ENCODE results near the gene CHIC1. TPM values are rescaled to one million over a fixed set of nuclear protein-coding genes. Genes with fewer than 3 reads are reported as not detected.

CHIC1 gene
- total and polyA plus RNA-seq, 10 of the 15 experiments (the other 5 are each of a cell fraction or from before 2014, with no cell fraction given) = 0.72 to 7.6 (median 3.8) TPM

DNA sequence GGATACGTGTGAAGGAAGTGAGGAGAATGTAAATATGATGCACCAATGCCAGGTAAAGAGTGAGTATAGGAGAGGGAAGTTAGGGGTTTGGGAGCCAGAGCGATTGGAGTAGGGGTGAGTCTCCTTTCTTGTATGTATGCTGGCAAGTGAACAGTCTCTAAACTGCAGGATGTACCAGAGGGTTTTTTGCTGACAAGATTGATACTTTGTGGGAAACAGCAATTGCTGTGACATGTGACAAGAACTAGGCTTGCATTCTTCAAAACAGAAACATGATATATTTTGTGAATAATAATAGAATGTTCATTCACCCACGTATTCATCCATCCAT lies 706 bp downstream of the CHIC1 start:
- CTCF ChIA-PET = no interaction called here
- H3K79me2 ChIP-seq (ENCODE audit: control insufficient read depth, insufficient read depth, low read length) = peaks cover 5% of the 10 kb centered on the region
- POLR2A ChIA-PET = no interaction called here
- H3K4me1 ChIP-seq (ENCODE audit: control insufficient read depth, insufficient read depth, low read length) = no peaks in the 10 kb centered on the region
- in situ Hi-C loops (cut with MboI) = no loop called here
- peak overlapping the region; percentile 63 for H3K4me3 ChIP-seq
- WGBS (ENCODE audit: insufficient coverage, insufficient replicate concordance, low lambda C conversion rate, missing lambda C conversion rate) = 16% methylated on average over 3 of the region's 3 CpGs
- SMC1A ChIA-PET (ENCODE audit: uncharacterized antibody, unreplicated experiment) = interaction anchor here (0.9 kb wide), 1 partner anchor 17 kb away, joined by 3 read pairs; no protein-coding TSS in a partner anchor
- no peaks in the 10 kb centered on the region for H3K36me3 ChIP-seq (ENCODE audit: control insufficient read depth in 2 of 2, insufficient read depth in 2 of 2, low read length in 1 of 2)
- no peaks in the 10 kb centered on the region for H4K20me1 ChIP-seq (ENCODE audit: control insufficient read depth, insufficient read depth)
- TF ChIP-seq ZNF207 (IDR thresholded peaks at IDR 0.05; ENCODE audit: borderline replicate concordance) (no peak), SUZ12 (IDR thresholded peaks at IDR 0.05; ENCODE audit: unreplicated experiment) (no peak), RBBP5 (conservative IDR thresholded peaks at IDR 0.05) (no peak), ATF7 (IDR thresholded peaks at IDR 0.05; ENCODE audit: low read depth) (no peak), FOXK2 (IDR thresholded peaks at IDR 0.05) (no peak), ZNF217 (IDR thresholded peaks at IDR 0.05) (no peak), TBL1XR1 (IDR thresholded peaks at IDR 0.05; ENCODE audit: low read depth, low read length) (no peak), RUNX3 (IDR thresholded peaks at IDR 0.05; ENCODE audit: low read length) (no peak), TCF3 (IDR thresholded peaks at IDR 0.05; ENCODE audit: borderline replicate concordance, insufficient read depth, low read depth, low read length) (no peak), RELA (IDR thresholded peaks at IDR 0.05; ENCODE audit: borderline replicate concordance, partially characterized antibody) (no peak), BCL11A (IDR thresholded peaks at IDR 0.05; ENCODE audit: low read depth, low read length) (no peak), CBX3 (IDR thresholded peaks at IDR 0.05; ENCODE audit: borderline replicate concordance, low read depth) (no peak)
- TF ChIP-seq, protein P1, sequence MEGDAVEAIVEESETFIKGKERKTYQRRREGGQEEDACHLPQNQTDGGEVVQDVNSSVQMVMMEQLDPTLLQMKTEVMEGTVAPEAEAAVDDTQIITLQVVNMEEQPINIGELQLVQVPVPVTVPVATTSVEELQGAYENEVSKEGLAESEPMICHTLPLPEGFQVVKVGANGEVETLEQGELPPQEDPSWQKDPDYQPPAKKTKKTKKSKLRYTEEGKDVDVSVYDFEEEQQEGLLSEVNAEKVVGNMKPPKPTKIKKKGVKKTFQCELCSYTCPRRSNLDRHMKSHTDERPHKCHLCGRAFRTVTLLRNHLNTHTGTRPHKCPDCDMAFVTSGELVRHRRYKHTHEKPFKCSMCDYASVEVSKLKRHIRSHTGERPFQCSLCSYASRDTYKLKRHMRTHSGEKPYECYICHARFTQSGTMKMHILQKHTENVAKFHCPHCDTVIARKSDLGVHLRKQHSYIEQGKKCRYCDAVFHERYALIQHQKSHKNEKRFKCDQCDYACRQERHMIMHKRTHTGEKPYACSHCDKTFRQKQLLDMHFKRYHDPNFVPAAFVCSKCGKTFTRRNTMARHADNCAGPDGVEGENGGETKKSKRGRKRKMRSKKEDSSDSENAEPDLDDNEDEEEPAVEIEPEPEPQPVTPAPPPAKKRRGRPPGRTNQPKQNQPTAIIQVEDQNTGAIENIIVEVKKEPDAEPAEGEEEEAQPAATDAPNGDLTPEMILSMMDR (IDR thresholded peaks at IDR 0.05 in 2 of 3, conservative IDR thresholded peaks at IDR 0.05 in 1 of 3; ENCODE audit: control insufficient read depth in 2 of 3, extremely low read depth in 1 of 3, insufficient read depth in 1 of 3, low read depth in 3 of 3, low read length in 3 of 3) = no peak
- TF ChIP-seq, protein P2, sequence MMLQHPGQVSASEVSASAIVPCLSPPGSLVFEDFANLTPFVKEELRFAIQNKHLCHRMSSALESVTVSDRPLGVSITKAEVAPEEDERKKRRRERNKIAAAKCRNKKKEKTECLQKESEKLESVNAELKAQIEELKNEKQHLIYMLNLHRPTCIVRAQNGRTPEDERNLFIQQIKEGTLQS (IDR thresholded peaks at IDR 0.05; ENCODE audit: borderline replicate concordance, extremely low read depth, low read depth, low read length) = no peak
- TF ChIP-seq, protein P3, sequence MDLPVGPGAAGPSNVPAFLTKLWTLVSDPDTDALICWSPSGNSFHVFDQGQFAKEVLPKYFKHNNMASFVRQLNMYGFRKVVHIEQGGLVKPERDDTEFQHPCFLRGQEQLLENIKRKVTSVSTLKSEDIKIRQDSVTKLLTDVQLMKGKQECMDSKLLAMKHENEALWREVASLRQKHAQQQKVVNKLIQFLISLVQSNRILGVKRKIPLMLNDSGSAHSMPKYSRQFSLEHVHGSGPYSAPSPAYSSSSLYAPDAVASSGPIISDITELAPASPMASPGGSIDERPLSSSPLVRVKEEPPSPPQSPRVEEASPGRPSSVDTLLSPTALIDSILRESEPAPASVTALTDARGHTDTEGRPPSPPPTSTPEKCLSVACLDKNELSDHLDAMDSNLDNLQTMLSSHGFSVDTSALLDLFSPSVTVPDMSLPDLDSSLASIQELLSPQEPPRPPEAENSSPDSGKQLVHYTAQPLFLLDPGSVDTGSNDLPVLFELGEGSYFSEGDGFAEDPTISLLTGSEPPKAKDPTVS (IDR thresholded peaks at IDR 0.05; ENCODE audit: low read depth, low read length) = no peak
- TF ChIP-seq, protein P4, sequence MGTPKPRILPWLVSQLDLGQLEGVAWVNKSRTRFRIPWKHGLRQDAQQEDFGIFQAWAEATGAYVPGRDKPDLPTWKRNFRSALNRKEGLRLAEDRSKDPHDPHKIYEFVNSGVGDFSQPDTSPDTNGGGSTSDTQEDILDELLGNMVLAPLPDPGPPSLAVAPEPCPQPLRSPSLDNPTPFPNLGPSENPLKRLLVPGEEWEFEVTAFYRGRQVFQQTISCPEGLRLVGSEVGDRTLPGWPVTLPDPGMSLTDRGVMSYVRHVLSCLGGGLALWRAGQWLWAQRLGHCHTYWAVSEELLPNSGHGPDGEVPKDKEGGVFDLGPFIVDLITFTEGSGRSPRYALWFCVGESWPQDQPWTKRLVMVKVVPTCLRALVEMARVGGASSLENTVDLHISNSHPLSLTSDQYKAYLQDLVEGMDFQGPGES (IDR thresholded peaks at IDR 0.05) = no peak
- ATAC-seq (peak; percentile 49), FAIRE-seq (no peak), DNase-seq (ENCODE audit: low read depth, low spot score) (peak; percentile 11)
- intact Hi-C loops (cut with micrococcal nuclease; ENCODE audit: unreplicated experiment) = no loop called here
- RAD21 ChIA-PET (ENCODE audit: unreplicated experiment) = no interaction called here
- BruUV-seq (replicated peaks) = no TSS peak
- peak overlapping the region; percentile 82 for H2AFZ ChIP-seq (ENCODE audit: control insufficient read depth, low read depth, low read length)
- H3K27ac ChIP-seq (ENCODE audit: control insufficient read depth, insufficient read depth) = peak overlapping the region; percentile 51
- no peaks in the 10 kb centered on the region for H3K9me3 ChIP-seq (replicated peaks; ENCODE audit: control insufficient read depth, insufficient read depth, low read length)
- H3K27me3 ChIP-seq (replicated peaks in 1 of 2; ENCODE audit: control insufficient read depth in 2 of 2, insufficient read depth in 2 of 2, low read length in 1 of 2) = no peaks in the 10 kb centered on the region
- peak overlapping the region; percentile 59 for H3K9ac ChIP-seq (ENCODE audit: control insufficient read depth, insufficient read depth, low read length)
- peak overlapping the region; percentile 64 for H3K4me2 ChIP-seq (ENCODE audit: control insufficient read depth, insufficient read depth)

Data from GM12878 (cell line).